Retina (tissue), 1 donor: ENCODE measurements around the gene PTGIR.

ENCODE experiments used
- DNase-seq: peaks from one replicate; pipeline ENCODE4 v3.0.0-alpha.2; 2016

Gene PTGIR

GRCh38 chr19:46624958-46625661, at the start of gene PTGIR:
Gene PTGIR (minus strand): TSS chr19:46625089. CDS start chr19:46624225, 864 bp downstream.
- no peak for DNase-seq

- no peak for DNase-seq
These were observed 45.9 kb upstream of the PTGIR start for GRCh38 chr19:46670813-46671212.

- no peak for DNase-seq
These were observed 43.8 kb upstream of the PTGIR start for GRCh38 chr19:46668662-46669061.

- no peak for DNase-seq
These were observed 40.2 kb upstream of the PTGIR start for GRCh38 chr19:46665072-46665471.

- peak; percentile 89 for DNase-seq
These were observed 37.1 kb upstream of the PTGIR start for GRCh38 chr19:46661735-46662592.

- DNase-seq = peak; percentile 99
These were observed 36.3 kb upstream of the PTGIR start, which contains the start of gene DACT3 for GRCh38 chr19:46661020-46661731. Gene DACT3 (minus strand): TSS chr19:46661182. CDS start chr19:46661064, 118 bp downstream.

GRCh38 chr19:46660551-46661019, 35.7 kb upstream of the PTGIR start:
- DNase-seq = no peak

GRCh38 chr19:46660008-46660517, 35.2 kb upstream of the PTGIR start:
- peak; percentile 64 for DNase-seq

- DNase-seq = no peak
These were observed 34.5 kb upstream of the PTGIR start for GRCh38 chr19:46659151-46660007.

- DNase-seq = no peak
These were observed 31.7 kb upstream of the PTGIR start for GRCh38 chr19:46656541-46656940.

GRCh38 chr19:46654621-46655152, 29.8 kb upstream of the PTGIR start:
- peak; percentile 57 for DNase-seq

GRCh38 chr19:46650445-46650844, 25.6 kb upstream of the PTGIR start:
- no peak for DNase-seq

GRCh38 chr19:46648961-46649960, 24.4 kb upstream of the PTGIR start:
- DNase-seq = no peak

GRCh38 chr19:46648060-46648960, 23.4 kb upstream of the PTGIR start:
- peak; percentile 50 for DNase-seq

GRCh38 chr19:46646402-46646801, 21.5 kb upstream of the PTGIR start:
- DNase-seq = no peak

GRCh38 chr19:46644720-46645119, 19.8 kb upstream of the PTGIR start:
- DNase-seq = no peak

- no peak for DNase-seq
These were observed 15.8 kb upstream of the PTGIR start for GRCh38 chr19:46640656-46641055.

- peak; percentile 77 for DNase-seq
These were observed 14.7 kb upstream of the PTGIR start for GRCh38 chr19:46639358-46640182.
